Neutrophil (primary cell): ENCODE measurements around the gene TIGD2.

Source experiments
- H3K27ac ChIP-seq: fragments of 200-600 bp; sonication (generic); 2 replicates; pipeline ENCODE4 v1.5.1; 2016; ENCODE audit warnings: mild to moderate bottlenecking, moderate library complexity
- H3K27me3 ChIP-seq: fragments of 200-600 bp; sonication (generic); 2 replicates; pipeline ENCODE4 v1.6.0; 2016; ENCODE audit warnings: mild to moderate bottlenecking
- H3K36me3 ChIP-seq: fragments of 200-600 bp; sonication (generic); 2 replicates; pipeline ENCODE4 v1.5.1; 2017
- H3K4me1 ChIP-seq, 2 experiments: fragments of 200-600 bp in 1 of 2; sonication (generic) in 1 of 2; 1 replicate in 1 of 2; 2 replicates in 1 of 2; pipeline versions ENCODE4 v1.5.1 to v1.6.1; 2013 to 2016; ENCODE audit warnings: low read depth in 1 of 2, low read length in 1 of 2, mild to moderate bottlenecking in 1 of 2, moderate library complexity in 1 of 2; ENCODE audit not compliant: control insufficient read depth in 1 of 2, insufficient read depth in 1 of 2
- H3K4me3 ChIP-seq, 2 experiments: fragments of 200-600 bp in 1 of 2; sonication (generic) in 1 of 2; 1 replicate in 1 of 2; 2 replicates in 1 of 2; pipeline ENCODE4 v1.5.1; 2013 to 2016; ENCODE audit warnings: low read depth in 1 of 2, low read length in 1 of 2, mild to moderate bottlenecking in 1 of 2, moderate library complexity in 1 of 2
- H3K9me3 ChIP-seq: fragments of 200-600 bp; sonication (generic); 2 replicates; pipeline ENCODE4 v1.5.1; 2016
- CTCF ChIP-seq: fragments of 200-600 bp; sonication (generic); IDR thresholded peaks from 2 replicates; pipeline ENCODE4 v1.5.1; 2016; ENCODE audit warnings: antibody characterized with exemption

TIGD2 gene

GRCh38 chr4:89156174-89156914 is 45.0 kb downstream of the TIGD2 start:
- no peak for TF ChIP-seq CTCF
- H3K9me3 ChIP-seq: no peaks in the 10 kb centered on the region
- no peaks in the 10 kb centered on the region for H3K4me1 ChIP-seq
- no peaks in the 10 kb centered on the region for H3K36me3 ChIP-seq
- H3K27me3 ChIP-seq: no peaks in the 10 kb centered on the region
- H3K27ac ChIP-seq: no peak overlapping the region
- no peak overlapping the region for H3K4me3 ChIP-seq

DNA sequence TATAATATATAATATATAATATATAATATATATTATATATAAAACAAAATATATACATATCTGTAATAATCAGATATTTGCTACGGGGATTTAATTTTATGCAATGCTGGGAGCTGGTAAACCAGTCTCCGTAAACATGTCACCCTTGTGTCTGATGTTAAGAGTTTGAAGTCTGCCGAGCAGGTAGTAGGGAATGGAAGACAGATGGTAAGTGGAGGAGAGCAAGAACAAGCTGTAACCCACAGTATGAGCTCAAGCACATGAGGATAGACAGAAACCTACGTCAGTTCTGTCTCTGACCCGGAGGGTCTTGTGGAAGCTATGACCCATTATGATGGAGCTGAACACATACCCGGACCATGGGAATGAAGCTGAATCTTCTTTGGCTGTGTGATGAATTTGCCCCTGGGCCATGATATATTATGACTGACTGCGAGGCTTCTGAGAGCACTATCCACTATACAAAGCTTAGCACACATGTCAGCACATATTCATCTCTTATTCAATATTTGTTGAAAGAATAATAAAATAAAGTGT is 46.2 kb downstream of the TIGD2 start:
- Histone ChIP-seq H3K36me3 (no peaks in the 10 kb centered on the region), H3K9me3 (no peaks in the 10 kb centered on the region), H3K4me3 (no peak overlapping the region), H3K27ac (no peak overlapping the region), H3K4me1 (no peaks in the 10 kb centered on the region), H3K27me3 (no peaks in the 10 kb centered on the region)
- no peak for TF ChIP-seq CTCF

GRCh38 chr4:89158884-89159503 is 47.7 kb downstream of the TIGD2 start:
- Histone ChIP-seq H3K27me3 (no peaks in the 10 kb centered on the region), H3K27ac (no peak overlapping the region), H3K4me1 (no peaks in the 10 kb centered on the region), H3K9me3 (no peaks in the 10 kb centered on the region), H3K4me3 (no peak overlapping the region), H3K36me3 (no peaks in the 10 kb centered on the region)
- TF ChIP-seq CTCF: peak; percentile 20

GRCh38 chr4:89160806-89161205 is 49.5 kb downstream of the TIGD2 start:
- Histone ChIP-seq H3K27ac (no peak overlapping the region), H3K9me3 (no peaks in the 10 kb centered on the region), H3K4me1 (no peaks in the 10 kb centered on the region), H3K4me3 (no peak overlapping the region), H3K36me3 (no peaks in the 10 kb centered on the region), H3K27me3 (no peaks in the 10 kb centered on the region)
- TF ChIP-seq CTCF: no peak

DNA sequence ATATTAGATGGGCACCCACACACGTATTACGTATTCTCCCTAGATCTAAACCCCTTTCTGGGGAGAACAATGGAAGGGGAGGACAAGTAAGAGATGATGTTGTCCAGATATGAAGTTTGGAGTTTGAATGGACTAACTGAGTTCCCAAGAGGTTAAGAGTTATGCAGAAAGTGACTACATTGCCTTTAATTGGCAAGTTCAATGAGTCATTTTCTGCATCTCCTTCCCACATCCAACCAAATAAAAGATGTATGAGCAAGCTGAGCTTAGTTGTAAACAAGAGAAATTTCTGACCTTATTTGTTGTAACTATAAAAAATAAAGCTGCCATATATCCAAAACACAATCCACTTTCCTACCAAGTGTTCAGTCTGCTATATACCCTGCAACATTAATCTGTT is 50.5 kb downstream of the TIGD2 start:
- Histone ChIP-seq H3K27me3 (no peaks in the 10 kb centered on the region), H3K36me3 (no peaks in the 10 kb centered on the region), H3K4me3 (no peak overlapping the region), H3K27ac (no peak overlapping the region), H3K9me3 (no peaks in the 10 kb centered on the region), H3K4me1 (no peaks in the 10 kb centered on the region)
- TF ChIP-seq CTCF: no peak
